Activated naive CD4-positive, alpha-beta T cell treated with anti-CD3 and anti-CD28 coated beads, Interleukin-2, amount 10 ng/mL, durations not matched to agents 7 days and 5 days (primary cell): ENCODE data around the gene CDH4.

Experiments
- CTCF ChIA-PET: fragments of 350-600 bp; sonication (Branson Sonifier 250); formaldehyde crosslinking; loops from one replicate; lab custom pipeline; 2021; ENCODE audit warnings: antibody characterized with exemption; lab: Charles Lee
- DNase-seq: peaks from one replicate; pipeline ENCODE4 v3.0.0-alpha.2; 2020
- H3K27ac Mint-ChIP-seq: one replicate; pipeline ENCODE4 v1.8.0; 2021; ENCODE audit warnings: mild to moderate bottlenecking, moderate library complexity, mixed read lengths
- H3K27me3 Mint-ChIP-seq: one replicate; pipeline ENCODE4 v1.8.0; 2021; ENCODE audit warnings: mild to moderate bottlenecking, mixed read lengths
- H3K36me3 Mint-ChIP-seq: one replicate; pipeline ENCODE4 v1.8.0; 2021; ENCODE audit warnings: mixed read lengths
- H3K4me1 Mint-ChIP-seq: one replicate; pipeline ENCODE4 v1.8.0; 2021; ENCODE audit warnings: mixed read lengths
- H3K4me3 Mint-ChIP-seq: one replicate; pipeline ENCODE4 v1.8.0; 2021; ENCODE audit warnings: mild to moderate bottlenecking, moderate library complexity, mixed read lengths
- H3K9me3 Mint-ChIP-seq: one replicate; pipeline ENCODE4 v1.8.0; 2021; ENCODE audit warnings: mixed read lengths

CDH4 gene

GRCh38 chr20:61385731-61386130, 133.7 kb downstream of the CDH4 start:
- peaks cover 2% of the 10 kb centered on the region for H3K4me1 Mint-ChIP-seq
- H3K4me3 Mint-ChIP-seq = no peak overlapping the region
- H3K27me3 Mint-ChIP-seq = no peaks in the 10 kb centered on the region
- H3K36me3 Mint-ChIP-seq = no peaks in the 10 kb centered on the region
- no peak for DNase-seq
- peaks cover 25% of the 10 kb centered on the region for H3K9me3 Mint-ChIP-seq
- no peak overlapping the region for H3K27ac Mint-ChIP-seq
- CTCF ChIA-PET = no interaction called here

GRCh38 chr20:61387204-61387953, 135.3 kb downstream of the CDH4 start:
- no peak for DNase-seq
- CTCF ChIA-PET = no interaction called here
- Mint-ChIP-seq H3K4me1 (peaks cover 2% of the 10 kb centered on the region), H3K27me3 (no peaks in the 10 kb centered on the region), H3K9me3 (peaks cover 28% of the 10 kb centered on the region), H3K27ac (no peak overlapping the region), H3K4me3 (no peak overlapping the region), H3K36me3 (no peaks in the 10 kb centered on the region)

DNA sequence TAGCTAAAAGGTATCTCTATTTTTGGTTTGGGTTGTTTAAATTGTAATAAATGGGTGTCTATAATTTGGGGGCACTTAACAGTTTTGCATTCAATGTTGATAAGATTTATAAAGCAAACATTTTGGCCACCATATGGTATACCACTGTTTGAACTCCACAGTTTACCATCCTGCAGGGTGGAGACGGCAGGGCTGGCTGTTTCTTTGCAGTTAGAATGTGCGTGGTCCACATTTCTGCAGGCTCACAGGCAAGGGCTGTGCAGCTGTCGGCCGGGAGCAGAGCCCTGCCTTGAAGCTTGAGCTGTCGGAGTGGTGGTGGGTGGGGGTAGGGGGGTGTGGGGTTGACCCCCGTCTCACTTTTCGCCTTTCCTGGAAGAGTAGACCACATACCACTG, 135.9 kb downstream of the CDH4 start:
- no peak for DNase-seq
- peaks cover 2% of the 10 kb centered on the region for H3K4me1 Mint-ChIP-seq
- H3K36me3 Mint-ChIP-seq = no peaks in the 10 kb centered on the region
- no peak overlapping the region for H3K27ac Mint-ChIP-seq
- no peaks in the 10 kb centered on the region for H3K27me3 Mint-ChIP-seq
- no peak overlapping the region for H3K4me3 Mint-ChIP-seq
- peaks cover 25% of the 10 kb centered on the region for H3K9me3 Mint-ChIP-seq
- CTCF ChIA-PET = no interaction called here

DNA sequence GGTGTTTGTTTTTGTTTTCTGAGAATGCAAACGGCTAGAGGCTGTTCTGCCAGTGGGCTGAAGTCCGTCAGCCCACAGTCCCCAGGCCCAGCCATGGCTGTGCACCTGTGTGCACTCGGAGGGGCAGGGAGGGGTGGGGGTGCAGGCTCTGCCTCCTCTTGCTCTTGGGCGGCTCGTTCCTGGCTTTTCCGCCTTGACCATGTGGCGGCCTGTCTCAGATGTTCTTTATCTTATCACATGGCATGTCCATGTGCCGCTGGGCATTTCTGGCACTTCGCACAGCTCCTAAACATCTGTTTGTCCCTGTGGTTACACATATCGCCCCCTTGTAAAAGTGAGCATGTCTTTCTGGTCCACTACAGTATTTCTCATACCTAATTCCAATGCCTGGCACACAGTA, 137.0 kb downstream of the CDH4 start:
- Mint-ChIP-seq H3K4me3 (no peak overlapping the region), H3K36me3 (no peaks in the 10 kb centered on the region), H3K27me3 (no peaks in the 10 kb centered on the region), H3K9me3 (peaks cover 25% of the 10 kb centered on the region), H3K4me1 (peaks cover 2% of the 10 kb centered on the region), H3K27ac (no peak overlapping the region)
- CTCF ChIA-PET = no interaction called here
- no peak for DNase-seq

DNA sequence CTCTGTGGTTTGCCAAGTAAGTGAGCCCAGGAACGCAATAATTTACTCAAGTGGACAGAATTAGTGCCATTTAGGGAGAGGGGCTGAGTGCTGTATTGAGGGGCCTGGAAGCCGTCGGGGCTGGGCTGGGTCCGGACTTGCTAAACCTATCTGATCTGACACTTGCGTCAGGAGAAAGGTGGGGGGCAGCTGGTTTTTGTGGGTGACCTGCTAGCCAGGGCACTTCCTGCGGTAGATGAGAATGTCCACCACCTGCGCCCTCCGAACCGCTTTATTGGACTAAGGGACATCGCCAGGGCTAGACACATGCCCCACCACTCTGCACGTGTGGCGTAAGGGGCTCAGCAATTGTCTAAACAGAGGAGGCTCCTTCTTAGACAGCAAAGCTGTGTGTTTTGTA, 139.1 kb downstream of the CDH4 start:
- peaks cover 2% of the 10 kb centered on the region for H3K4me1 Mint-ChIP-seq
- H3K9me3 Mint-ChIP-seq = peaks cover 25% of the 10 kb centered on the region
- H3K36me3 Mint-ChIP-seq = no peaks in the 10 kb centered on the region
- no peak overlapping the region for H3K27ac Mint-ChIP-seq
- no peaks in the 10 kb centered on the region for H3K27me3 Mint-ChIP-seq
- DNase-seq = no peak
- H3K4me3 Mint-ChIP-seq = no peak overlapping the region
- CTCF ChIA-PET = no interaction called here

DNA sequence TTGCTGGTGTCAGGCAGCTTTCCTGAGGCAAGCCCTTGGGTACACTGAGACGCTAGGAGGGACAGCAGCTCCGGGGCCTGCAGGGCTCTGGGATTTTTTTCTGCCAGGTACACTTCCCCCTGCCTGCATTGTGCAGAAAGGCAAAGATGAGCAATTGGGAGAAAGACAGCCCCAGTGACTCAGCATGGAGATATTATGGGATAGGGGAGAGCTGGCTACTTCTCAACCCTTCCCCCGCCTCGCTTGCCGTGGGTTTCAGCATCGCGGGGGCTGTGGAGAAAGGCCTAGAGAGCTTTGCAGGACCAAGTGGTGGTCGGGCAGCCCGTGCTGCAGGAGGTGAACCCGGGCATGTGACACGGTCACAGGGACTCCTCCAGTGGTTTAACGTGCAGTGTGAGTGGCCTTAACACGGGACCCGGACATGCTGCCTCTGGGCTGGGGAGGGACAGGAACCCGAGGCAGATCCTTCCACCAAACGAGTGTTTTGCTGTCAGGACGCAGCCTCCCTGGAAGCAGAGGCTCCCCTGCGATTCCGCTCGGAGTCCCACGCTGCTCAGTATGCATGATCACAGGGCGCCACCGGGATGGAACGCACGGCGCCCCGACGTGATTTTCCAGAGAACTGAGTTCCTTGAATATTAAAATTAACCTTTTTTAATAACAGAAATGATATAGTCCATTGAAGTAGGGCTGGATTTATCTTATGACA, 139.9 kb downstream of the CDH4 start:
- no peaks in the 10 kb centered on the region for H3K36me3 Mint-ChIP-seq
- no peak overlapping the region for H3K27ac Mint-ChIP-seq
- peaks cover 2% of the 10 kb centered on the region for H3K4me1 Mint-ChIP-seq
- no peak overlapping the region for H3K4me3 Mint-ChIP-seq
- peaks cover 25% of the 10 kb centered on the region for H3K9me3 Mint-ChIP-seq
- CTCF ChIA-PET = no interaction called here
- H3K27me3 Mint-ChIP-seq = no peaks in the 10 kb centered on the region
- DNase-seq = no peak

DNA sequence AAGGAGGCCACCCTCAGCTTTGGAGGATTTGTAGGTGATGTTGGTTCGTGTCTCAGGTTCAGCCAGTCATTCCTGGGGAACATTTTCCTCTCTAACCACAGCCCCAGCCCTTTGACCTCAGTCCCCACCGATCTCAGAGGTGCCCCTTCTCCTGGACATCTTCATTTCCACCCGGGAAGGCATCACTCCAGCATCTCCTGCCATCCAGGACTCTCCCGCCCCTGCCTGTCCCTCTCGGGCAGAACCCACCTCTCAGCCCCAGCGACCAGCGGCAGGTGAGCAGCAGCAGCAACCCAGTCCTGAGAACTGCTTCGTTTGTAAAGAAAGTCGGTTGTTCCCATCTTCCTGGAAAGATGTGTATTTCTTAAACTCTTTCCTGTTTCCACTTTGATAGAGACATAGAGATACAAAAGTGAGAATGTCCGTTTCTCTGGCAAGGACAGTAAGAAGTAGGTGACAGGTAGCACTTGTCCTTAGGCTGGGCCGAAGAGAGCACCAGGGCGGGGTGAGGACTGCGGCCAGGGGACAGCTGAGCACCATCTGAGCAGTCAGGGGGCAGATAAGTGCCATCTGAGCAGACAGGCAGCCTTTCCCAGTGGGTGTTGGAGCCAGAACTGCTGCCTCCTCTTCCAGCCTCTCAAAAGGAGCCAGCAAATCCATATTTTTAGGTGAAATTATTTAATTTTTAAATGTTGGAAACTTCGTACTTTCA, 142.2 kb downstream of the CDH4 start:
- Mint-ChIP-seq H3K36me3 (no peaks in the 10 kb centered on the region), H3K4me1 (no peaks in the 10 kb centered on the region), H3K4me3 (no peak overlapping the region), H3K27ac (no peak overlapping the region), H3K27me3 (no peaks in the 10 kb centered on the region), H3K9me3 (peaks cover 15% of the 10 kb centered on the region)
- no peak for DNase-seq
- CTCF ChIA-PET = no interaction called here

DNA sequence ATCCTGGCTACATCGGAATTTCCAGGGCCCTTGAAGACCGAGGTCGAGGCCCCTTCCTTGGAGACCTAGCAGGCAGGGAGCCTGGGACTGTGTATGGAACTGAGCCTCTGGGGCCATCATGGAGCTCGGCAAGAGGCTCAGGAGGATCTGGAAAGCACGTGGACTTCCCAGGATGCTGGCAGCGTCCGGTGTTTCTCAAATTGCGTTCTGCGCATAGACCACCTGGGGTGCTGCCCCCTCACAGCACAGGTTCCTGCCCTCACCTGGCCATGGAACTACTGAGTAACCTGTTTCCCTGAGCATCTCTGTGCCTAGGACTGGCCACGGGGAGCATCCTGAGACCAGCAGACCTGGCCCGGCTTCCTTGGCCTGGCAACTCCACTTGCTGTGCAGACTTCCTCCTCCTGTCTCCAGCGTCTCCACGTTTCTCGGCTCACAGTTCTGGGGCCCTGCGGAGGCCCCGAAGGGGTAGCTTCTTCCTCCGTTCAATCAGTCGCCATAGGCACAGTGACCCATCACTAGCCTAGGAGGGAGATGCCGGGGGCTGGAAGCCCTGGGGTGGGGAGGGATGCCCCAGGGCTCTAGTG, 144.3 kb downstream of the CDH4 start:
- Mint-ChIP-seq H3K4me3 (no peak overlapping the region), H3K36me3 (no peaks in the 10 kb centered on the region), H3K9me3 (peaks cover 4% of the 10 kb centered on the region), H3K4me1 (no peaks in the 10 kb centered on the region), H3K27ac (no peak overlapping the region), H3K27me3 (no peaks in the 10 kb centered on the region)
- DNase-seq = no peak
- CTCF ChIA-PET = no interaction called here

GRCh38 chr20:61397146-61397545, 145.1 kb downstream of the CDH4 start:
- H3K4me1 Mint-ChIP-seq = no peaks in the 10 kb centered on the region
- H3K4me3 Mint-ChIP-seq = no peak overlapping the region
- H3K36me3 Mint-ChIP-seq = no peaks in the 10 kb centered on the region
- H3K9me3 Mint-ChIP-seq = peaks cover 4% of the 10 kb centered on the region
- no peaks in the 10 kb centered on the region for H3K27me3 Mint-ChIP-seq
- no peak overlapping the region for H3K27ac Mint-ChIP-seq
- CTCF ChIA-PET = no interaction called here
- DNase-seq = no peak

DNA sequence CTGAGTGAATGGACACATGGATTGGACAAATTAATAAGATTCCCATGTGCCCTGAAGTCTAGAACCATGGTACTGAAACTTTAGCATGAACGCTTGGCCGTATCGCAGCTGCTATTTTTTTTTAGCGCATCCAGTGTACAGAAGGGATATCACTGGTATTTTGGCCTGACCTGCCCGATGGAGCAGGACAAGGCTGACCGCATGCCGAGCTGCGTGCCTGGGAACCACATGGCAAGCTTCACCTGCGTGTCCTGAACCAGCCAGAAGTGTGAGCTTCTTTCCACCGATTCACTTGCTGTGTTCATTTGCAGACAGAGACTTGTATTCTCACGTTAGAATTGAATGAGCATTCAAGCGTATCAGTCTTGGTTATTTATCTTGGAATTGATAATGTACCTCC, 145.7 kb downstream of the CDH4 start:
- Mint-ChIP-seq H3K9me3 (peaks cover 4% of the 10 kb centered on the region), H3K36me3 (no peaks in the 10 kb centered on the region), H3K4me3 (no peak overlapping the region), H3K27ac (no peak overlapping the region), H3K4me1 (no peaks in the 10 kb centered on the region), H3K27me3 (no peaks in the 10 kb centered on the region)
- no peak for DNase-seq
- CTCF ChIA-PET = no interaction called here

DNA sequence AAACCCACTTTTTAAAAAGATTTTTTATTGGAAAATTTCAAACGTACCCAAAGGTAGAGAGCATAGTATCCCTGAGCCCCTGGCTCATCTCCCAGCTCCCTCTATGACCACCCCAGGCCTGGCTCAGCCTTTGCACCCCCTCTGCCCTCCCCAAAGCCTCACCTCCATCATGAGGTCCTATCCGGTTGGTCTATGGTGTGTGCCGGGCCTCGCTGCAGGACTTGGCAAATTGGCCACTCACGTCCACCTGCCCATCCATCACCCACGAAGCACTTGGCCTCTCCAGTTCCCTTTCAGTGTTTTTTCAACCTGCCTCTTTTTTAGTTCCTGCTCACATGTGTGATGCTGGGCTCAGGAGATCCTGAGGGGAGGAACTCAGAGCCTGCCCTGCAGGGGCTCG, 147.4 kb downstream of the CDH4 start:
- Mint-ChIP-seq H3K4me3 (no peak overlapping the region), H3K27ac (no peak overlapping the region), H3K9me3 (peaks cover 4% of the 10 kb centered on the region)

DNA sequence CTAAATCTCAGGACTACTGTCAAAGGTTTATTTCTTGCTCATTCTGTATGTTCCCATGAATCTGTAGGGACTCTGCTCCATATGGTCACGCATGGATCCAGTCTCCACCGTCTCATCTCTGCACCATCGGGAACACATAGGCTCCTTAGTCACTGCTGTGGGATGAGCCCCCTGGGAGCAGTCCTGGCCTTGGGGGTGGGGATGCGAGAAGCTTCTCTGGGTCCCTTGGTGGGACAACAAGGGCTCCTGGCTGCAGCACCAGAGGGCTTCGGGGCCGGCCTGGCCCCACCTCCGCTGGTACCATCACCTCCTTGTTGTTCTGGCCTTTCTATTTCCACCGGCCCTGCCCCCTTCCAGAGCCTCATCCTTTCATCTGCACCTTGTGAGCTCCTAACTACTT, 148.4 kb downstream of the CDH4 start:
- no peak overlapping the region for H3K4me3 Mint-ChIP-seq
- DNase-seq = no peak
- CTCF ChIA-PET = no interaction called here
- no peak overlapping the region for H3K27ac Mint-ChIP-seq
- no peaks in the 10 kb centered on the region for H3K27me3 Mint-ChIP-seq
- peaks cover 4% of the 10 kb centered on the region for H3K9me3 Mint-ChIP-seq
- no peaks in the 10 kb centered on the region for H3K36me3 Mint-ChIP-seq
- H3K4me1 Mint-ChIP-seq = no peaks in the 10 kb centered on the region

More for the DNA sequence above, 147.4 kb downstream of the CDH4 start:
- H3K4me1 Mint-ChIP-seq = no peaks in the 10 kb centered on the region
- H3K36me3 Mint-ChIP-seq = no peaks in the 10 kb centered on the region
- no peaks in the 10 kb centered on the region for H3K27me3 Mint-ChIP-seq
- CTCF ChIA-PET = no interaction called here
- no peak for DNase-seq

- H3K4me3 Mint-ChIP-seq = no peak overlapping the region
- peaks cover 3% of the 10 kb centered on the region for H3K36me3 Mint-ChIP-seq
- H3K9me3 Mint-ChIP-seq = peaks cover 11% of the 10 kb centered on the region
- H3K27ac Mint-ChIP-seq = no peak overlapping the region
- no peaks in the 10 kb centered on the region for H3K4me1 Mint-ChIP-seq
- H3K27me3 Mint-ChIP-seq = no peaks in the 10 kb centered on the region
- no peak for DNase-seq
- CTCF ChIA-PET = no interaction called here
Observed at GRCh38 chr20:61404303-61404702, 152.2 kb downstream of the CDH4 start.

DNA sequence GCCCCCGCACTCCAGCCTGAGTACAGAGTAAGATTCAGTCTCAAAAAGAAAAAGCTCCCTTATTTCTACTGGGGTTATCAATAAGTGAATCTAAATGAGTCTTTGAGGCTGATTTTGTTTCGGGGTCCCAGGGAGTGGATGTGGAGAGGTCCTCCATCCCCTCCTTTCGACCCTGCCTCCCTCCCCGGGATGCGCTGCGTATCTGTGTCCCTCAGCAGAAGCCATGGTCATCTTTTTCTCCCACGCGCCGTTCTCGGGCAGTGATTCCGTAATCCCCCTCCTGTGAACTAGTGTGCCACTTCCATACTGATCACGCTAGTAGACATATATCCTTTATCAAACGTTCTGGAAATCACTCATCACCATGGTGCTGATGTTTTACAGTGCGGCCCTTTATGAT, 152.9 kb downstream of the CDH4 start:
- Mint-ChIP-seq H3K4me1 (no peaks in the 10 kb centered on the region), H3K27ac (no peak overlapping the region)

More for the DNA sequence above, 152.9 kb downstream of the CDH4 start:
- Mint-ChIP-seq H3K9me3 (peaks cover 11% of the 10 kb centered on the region), H3K4me3 (no peak overlapping the region), H3K36me3 (peaks cover 3% of the 10 kb centered on the region), H3K27me3 (no peaks in the 10 kb centered on the region)
- CTCF ChIA-PET = no interaction called here
- DNase-seq = no peak
